CD4-positive, alpha-beta memory T cell (primary cell): ENCODE data around the gene HOATZ. TPM values are rescaled to one million over a fixed set of nuclear protein-coding genes. Genes with fewer than 3 reads are reported as not detected.

Experiments used
- microRNA-seq: library from miRNA; unstranded; fragments of <30 nt; microRNA quantifications from one replicate; pipeline ENCODE4 v1.2.0, GENCODE V29; 2021; ENCODE audit warnings: borderline replicate concordance, borderline number of aligned reads, borderline microRNAs expressed, mixed read lengths
- polyA plus RNA-seq, 2 donors: library from polyadenylated mRNA; unstranded; fragments of 300-500 nt; fragmentation: Illumina TruSeq; gene quantifications; one replicate each; pipeline ENCODE4 v1.2.3, GENCODE V29; 2021
- total RNA-seq, 2 experiments: library from RNA; stranded (reverse); gene quantifications; one replicate each; pipeline ENCODE4 v1.2.3, GENCODE V29; 2021

HOATZ gene
- total and polyA plus RNA-seq, 4 experiments from 2014 or later: not detected

Small RNA genes within 50 kb of the gene (microRNA-seq; reads per million reads assigned to microRNA genes)
- gene MIR34B (not detected), gene MIR34C (3.6 reads per million, percentile 17 among the genes with 10 or more reads in this experiment)

Other genes with a start within 250 kb of the HOATZ start
- gene POU2AF3, start 216.2 kb upstream of the HOATZ start, total RNA-seq: not detected
- gene POU2AF3, start 216.2 kb upstream of the HOATZ start, polyA plus RNA-seq: not detected
- under 1 TPM; 0.47 to 0.64 TPM for gene POU2AF1, start 135.5 kb upstream of the HOATZ start, total RNA-seq
- 1 to 10 TPM in 1 of 2 donors, under 1 TPM in 1; 0.37 to 2.0 TPM for gene POU2AF1, start 135.5 kb upstream of the HOATZ start, polyA plus RNA-seq
- gene BTG4, start 2.4 kb upstream of the HOATZ start, total RNA-seq: not detected
- not detected for gene BTG4, start 2.4 kb upstream of the HOATZ start, polyA plus RNA-seq
- gene LAYN, start 25.9 kb downstream of the HOATZ start, total RNA-seq: not detected
- not detected for gene LAYN, start 25.9 kb downstream of the HOATZ start, polyA plus RNA-seq
- gene SIK2, start 87.7 kb downstream of the HOATZ start, total RNA-seq: 10 to 100 TPM; 12.8 to 13.8 TPM
- under 1 TPM; 0.04 to 0.38 TPM for gene SIK2, start 87.7 kb downstream of the HOATZ start, polyA plus RNA-seq